Lower leg skin (tissue), 3 donors: ENCODE data around the gene FYTTD1.

ENCODE experiments used
- CTCF ChIP-seq, 3 donors: fragments of 450-650 bp; IDR thresholded peaks; one replicate each; pipeline ENCODE4 v1.5.1; 2016; ENCODE audit warnings: antibody characterized with exemption in 3 of 3, mild to moderate bottlenecking in 3 of 3, moderate library complexity in 2 of 3
- POLR2A ChIP-seq, 2 donors: fragments of 450-650 bp; IDR thresholded peaks; one replicate each; pipeline ENCODE4 v1.6.1; 2016 to 2017; ENCODE audit warnings: antibody characterized with exemption in 2 of 2, mild to moderate bottlenecking in 1 of 2, moderate library complexity in 1 of 2

- TF ChIP-seq CTCF (IDR thresholded peaks at IDR 0.05) (no peak), POLR2A (IDR thresholded peaks at IDR 0.05) (no peak)
Observed at GRCh38 chr3:197756704-197757103, 7.0 kb downstream of the FYTTD1 start.
